NCI-H2081 (cell line): ENCODE results near the gene KRTAP29-1.

ENCODE experiments used
- DNase-seq, 2 experiments: peaks; one replicate each; lab custom pipeline; 2025; lab: John Stamatoyannopoulos, UW

KRTAP29-1 gene

DNA sequence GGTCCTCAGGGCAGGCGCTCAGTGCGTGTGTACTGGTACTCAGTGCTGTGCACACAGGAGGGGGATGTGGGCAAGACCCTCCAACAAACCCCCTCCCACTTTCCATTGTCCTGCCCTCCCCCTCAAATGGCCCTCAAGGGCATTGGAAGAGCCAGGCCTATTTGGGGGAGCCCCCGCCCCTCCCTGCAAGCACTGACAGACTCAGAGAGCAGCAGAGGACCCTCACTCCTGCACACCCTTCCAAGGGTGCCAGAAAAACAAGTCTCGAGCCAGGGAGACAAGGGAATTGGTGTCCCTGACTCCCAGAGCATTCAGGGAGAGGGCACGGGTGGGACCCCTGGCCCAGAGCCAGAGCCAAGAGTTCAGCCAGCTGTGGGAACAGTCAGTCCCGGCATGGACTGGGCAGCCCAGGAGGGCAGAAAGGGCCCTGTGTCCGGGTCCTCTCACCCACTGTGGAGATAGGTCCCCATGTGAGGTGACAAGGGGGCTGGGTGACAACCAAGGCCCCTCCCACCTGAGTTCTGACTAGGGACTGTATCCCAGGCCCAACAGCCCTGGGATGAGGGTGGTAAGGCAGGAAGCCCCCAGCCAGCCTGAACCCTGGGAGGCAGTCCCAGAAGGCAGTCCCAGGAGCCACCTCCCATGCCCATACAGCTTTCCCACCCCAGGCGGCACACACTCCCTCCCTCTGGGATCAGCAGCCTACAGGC lies 24.9 kb upstream of the KRTAP29-1 start:
- DNase-seq, result no peak

DNA sequence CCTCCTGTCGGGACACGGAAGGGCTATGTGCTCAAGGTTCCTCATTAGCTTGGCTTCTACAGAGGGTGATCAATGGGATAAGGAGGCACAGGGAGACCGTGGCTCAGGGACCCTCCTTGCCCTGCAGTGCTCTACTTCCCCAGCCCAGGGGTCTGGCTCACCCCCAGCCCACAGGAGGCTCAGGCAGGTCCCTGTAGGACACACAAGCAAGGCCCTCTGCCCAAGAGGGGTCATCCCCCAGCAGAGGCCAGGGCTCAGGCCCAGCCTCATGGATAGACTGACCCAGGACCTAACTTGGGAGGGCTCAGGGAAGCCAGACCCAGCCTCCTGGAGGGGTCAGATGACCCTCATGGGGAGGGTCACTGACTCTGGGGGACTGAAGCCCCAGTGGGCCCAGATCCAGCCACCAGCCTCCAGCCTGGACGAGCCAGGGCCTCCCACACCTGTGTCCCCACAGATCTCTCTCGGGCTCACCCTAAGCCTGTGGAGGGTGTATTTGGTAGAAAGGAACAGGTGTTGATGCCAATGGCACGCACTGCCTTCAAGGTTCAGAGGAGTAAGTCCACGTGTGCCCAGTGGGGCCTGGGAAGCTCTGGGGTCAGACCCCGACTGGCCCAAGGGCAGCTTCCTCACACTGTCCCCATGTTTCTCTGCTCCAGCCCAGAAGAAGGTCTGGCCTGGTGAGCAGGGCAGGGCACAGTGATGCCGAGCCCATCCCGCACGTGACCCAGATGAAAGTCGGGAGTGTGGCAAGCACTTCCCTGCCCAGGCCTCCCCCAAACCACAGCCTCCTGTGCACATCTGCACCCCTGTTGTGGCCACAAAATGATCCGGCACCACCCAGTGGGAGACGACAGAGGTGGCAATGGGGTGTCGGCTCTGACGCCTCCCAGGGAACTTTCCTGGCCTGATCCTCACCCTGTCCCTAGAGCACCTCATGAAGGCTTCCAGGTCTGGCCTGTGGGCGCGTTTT lies 23.8 kb upstream of the KRTAP29-1 start:
- no peak for DNase-seq

DNA sequence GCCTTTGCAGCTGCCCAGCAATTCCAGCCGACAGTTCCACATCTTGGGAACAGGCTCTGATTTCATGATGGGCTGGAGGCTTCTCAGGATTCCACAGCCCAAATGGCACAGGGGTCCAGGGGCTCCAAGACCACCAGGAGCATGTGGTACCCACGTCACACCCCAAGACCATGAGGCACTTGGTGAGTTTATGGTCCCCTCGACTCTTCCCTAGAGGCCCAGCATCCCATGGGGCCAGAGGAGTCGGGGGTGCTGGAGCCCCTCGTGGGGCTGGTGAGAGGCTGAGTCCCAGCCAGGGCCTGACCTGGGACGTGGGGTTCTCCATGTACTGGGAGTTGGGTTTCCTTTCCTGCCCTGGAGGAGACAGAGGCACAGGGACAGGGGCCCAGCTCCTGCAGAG lies 23.0 kb upstream of the KRTAP29-1 start:
- DNase-seq, result no peak

DNA sequence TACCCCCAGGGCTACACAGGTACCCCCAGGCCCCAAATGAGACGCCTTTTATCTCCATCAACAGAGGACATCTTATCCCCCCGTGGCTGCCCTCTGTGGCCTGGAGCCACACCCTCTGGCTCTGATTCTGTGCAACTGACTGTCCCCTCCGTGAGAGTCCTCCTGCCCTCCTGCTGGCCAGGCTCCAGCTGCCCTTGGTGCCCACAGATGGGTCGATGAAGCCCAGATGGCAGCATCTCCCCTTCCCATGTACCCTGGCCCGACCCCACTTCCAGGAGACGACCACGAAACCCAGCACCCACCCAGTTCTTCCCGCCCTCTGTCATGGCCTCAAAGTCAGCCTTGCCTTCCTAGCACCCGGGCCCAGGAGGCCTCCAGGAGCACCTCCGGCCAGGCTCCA lies 22.5 kb upstream of the KRTAP29-1 start:
- no peak for DNase-seq

DNA sequence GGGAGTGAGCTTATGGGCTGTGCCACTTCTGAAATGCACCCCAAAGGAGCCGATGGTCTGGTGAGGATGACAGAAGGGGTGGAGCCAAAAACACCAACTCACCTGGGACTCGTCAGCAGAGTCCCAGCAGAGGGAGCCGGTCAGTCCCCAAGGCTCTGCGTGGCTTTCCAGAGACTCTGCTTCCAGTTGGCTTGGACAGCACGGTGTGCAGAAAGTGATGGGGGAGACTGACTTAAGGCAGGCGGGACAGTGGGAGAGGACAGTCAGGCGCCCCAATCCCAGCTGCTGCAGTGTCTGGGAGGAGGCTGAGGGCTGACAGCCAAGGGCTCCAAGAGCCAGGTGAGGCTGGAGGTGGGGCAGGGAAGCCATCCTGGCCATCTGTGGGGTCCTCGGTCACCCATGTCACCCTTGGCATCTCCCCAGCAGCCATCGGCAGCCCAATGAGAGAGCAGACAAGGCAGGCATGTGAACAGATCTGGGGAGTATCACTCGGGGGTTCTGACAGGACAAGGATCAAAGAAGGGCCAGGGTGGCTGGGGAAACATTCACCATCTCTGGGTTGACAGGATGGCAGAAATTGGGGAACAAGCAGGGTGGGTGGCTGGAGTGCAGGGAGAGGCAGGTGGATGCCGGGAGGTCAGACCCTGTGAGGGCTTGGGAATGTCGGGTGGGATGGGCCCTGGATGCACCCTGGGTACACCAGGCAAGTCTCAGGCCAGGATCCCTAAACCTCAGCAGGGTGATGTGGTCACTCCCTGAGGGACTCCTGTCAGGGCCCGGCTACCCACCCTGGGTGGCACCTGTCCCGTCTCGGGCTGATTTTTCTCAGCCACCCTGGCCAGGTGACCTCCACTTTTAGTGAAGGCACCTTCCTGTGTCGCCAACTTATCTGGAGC lies 21.8 kb upstream of the KRTAP29-1 start:
- peak; percentile 13 to 59 for DNase-seq

DNA sequence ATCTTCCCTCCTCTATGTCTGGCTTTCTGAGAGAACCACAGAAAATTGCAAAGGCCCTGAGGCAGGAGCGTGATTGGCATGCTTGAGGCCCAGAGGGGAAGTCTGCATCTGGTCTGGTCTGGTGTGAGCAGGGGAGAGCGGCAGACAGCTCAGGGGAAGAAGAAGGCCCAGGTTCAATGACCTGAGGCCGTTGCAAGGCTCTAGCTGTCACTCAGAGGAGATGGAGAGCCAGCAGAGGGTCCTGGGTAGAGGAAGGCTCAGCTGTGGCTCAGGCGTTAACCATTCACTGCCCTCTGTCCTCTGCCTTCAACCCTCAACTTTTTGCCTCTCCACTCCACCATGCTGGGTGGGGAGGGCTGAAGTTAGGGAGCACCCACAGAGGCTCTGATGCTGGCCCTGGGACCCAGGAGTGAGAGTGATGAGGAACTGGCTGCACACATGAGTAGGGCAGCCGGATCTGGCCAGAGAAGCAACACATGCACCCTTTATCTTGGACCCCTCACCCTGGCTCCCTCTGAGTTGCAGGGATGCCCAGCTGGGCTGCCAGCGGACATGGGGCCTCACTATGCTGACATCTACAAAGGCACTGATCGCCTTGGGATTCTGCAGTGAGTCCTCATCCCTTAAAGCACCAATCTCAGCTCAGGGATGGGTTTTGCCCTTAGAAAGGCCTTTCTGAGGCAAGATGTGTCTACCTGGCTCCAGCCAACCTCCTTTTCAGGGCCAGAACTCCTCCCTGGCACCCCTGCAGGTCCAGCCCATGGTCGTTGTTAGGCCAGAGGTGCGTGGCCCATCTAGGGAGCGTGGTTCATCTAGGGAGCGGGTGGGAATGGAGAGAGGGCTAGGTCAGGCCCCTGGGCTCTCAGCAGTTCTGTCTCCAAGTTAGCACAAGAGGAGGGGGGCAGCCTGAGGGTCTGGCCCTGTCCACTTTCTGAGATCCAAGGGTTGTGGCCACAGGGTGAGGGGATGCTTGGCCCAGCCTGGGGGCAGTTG lies 20.5 kb upstream of the KRTAP29-1 start:
- no peak for DNase-seq

DNA sequence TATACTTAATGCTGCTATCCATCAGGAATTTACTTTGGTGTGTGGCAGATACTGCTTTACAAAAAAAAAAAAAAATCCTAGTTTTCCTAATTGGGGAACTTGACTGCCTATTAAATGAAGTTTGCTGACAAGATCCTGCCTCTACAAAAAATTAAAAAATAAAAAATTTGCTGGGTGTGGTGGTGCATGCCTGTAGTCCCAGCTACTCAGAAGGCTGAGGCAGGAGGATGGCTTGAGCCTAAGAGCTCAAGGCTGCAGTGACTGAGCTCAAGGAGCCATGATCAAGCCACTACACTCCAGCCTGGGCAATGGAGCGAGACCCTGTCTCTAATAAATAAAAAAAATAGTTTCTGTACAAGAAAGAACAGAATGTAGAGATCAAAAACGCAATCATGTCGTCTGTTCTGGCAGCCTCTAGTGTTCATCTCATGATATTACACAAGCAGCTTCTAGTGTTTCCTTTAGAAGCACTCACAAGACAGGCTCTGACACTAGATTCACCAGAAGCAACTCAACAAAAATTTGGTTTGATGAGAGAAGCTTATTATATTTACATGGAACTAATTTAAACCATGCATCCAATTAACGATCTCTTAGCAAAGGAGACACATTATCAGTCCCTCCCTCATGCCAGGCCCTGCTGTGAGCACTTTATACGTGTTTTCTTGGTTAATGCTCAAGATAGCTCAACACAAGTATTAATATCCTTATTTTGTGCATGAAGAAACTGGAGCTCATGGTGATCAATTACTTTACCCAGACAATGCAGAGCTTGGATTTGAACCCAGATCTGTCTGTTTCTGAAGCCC lies 19.6 kb upstream of the KRTAP29-1 start:
- DNase-seq, result peak; percentile 26 to 59

DNA sequence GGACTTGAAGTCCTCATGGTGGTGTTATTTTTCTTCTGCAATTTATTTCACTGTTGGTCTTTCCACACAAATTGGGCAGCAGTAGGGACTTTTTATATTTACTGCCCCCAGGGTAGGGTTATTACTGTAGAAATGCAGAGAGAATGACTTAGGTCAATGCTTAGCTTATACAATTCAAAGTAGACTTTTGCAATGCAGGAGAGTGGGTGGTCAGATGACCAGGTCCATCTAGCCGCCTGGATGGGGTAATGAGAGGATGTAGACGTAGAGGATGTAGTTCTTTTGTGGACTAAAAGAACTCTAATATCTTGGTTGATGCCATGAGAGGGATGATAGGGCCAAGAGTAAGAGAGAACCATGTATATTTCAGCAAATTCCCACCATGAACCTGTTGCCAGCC lies 15.6 kb upstream of the KRTAP29-1 start:
- no peak for DNase-seq

DNA sequence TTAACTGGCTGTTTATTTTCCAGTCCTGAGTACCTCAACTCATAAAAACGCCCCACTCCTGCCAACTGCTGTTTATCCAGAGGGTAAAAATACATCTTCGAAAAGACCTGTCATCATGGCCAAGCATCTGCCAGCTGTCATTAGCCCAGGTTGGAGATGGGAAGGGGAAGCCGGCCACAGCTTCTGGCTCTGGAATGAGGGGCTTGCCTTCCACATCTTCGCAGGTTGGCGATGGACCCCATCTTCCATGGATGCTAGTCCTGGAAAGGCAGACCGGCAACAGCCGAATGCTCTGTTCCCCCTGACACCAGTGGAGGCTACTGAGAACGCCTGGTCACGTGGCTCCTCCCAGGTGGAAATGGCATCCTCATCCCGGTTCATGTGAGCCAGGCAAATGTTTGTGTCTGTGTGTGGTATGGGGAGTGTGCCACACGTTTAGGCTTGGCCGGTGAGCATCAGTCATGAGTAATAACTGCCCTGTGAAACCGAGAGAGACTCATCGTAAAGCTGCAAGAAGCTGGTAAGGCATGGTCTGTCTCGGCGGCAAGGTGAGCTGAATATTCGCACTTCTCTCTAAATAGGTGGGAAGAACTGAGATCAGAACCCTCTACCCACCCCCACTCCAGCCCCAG lies 13.3 kb upstream of the KRTAP29-1 start:
- DNase-seq, result peak in 1 of 2 experiments; percentile 22

DNA sequence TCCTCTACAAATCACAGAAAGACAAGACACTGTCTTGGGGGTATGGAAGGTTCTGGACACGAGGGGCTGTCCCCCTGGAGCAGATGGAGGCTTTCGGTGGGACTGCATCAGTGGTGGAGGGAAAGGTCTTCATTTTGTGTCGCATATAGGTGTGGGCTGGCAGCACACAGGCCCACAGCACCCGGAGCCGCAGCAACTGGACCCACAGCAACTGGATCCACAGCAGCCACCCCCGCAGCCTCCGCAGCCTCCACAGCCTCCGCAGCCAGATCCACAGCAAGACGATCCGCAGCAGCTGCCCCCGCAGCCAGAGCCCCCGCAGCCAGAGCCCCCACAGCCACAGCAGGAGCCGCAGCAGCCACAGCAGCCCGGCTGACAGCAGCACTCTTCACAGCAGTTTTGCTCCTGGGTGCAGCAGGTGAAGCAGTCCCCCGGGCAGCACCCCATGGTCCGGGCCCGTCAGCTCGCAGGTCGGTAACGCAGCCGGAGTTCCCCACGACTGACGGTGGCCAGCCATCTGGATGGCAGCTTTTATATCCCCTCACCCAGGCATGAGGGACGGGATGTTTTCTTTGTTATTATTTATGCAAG lies 12.6 kb upstream of the KRTAP29-1 start, which contains the start of gene KRTAP17-1:
Gene KRTAP17-1 (minus strand): TSS at position 507 of the 591 bp plus-strand sequence. CDS start 60 bp downstream, at position 447.
- DNase-seq, result no peak

DNA sequence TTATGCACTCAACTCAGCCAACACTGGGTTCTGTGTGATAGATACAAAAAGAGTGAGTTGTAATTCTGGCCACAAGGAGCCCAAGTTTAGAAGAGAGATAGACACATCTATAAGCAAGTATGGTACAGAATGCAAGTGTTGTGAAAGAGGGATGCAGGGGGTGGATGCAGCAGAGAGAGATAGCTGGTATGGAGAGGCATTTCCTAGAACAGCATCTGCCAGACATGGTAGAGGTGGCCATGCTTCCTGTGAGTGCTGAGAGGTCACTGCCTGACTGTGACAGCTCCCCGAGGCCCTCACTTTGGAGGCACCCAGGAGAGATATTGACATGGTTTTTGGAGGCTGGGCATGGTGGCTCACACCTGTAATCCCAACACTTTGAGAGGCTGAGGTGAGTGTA lies 8.5 kb upstream of the KRTAP29-1 start:
- DNase-seq, result no peak

DNA sequence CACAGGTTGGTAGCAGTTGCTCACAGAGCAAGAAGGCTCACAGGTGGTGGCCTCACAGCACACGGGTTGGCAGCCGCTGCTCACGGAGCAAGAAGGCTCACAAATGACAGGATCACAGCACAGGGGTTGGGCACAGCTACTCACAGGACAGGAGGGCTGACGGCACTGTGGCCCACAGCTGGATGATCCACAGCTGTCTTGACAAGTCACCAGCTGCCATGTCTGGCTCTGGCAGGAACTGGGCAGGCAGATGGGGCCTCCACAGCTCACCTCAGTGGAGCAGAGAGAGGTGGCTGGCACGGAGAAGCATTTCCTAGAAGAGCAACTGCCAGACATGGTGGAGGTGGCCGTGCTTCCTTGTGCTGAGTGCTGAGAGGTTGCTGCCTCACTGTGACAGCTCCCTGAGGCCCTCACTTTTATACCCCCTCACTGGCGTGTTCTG lies 6.3 kb upstream of the KRTAP29-1 start, which contains the start of gene KRTAP16-1:
Gene KRTAP16-1 (minus strand): TSS at position 392 of the 442 bp plus-strand sequence. CDS start 56 bp downstream, at position 336.
- peak in 1 of 2 experiments; percentile 64 for DNase-seq

DNA sequence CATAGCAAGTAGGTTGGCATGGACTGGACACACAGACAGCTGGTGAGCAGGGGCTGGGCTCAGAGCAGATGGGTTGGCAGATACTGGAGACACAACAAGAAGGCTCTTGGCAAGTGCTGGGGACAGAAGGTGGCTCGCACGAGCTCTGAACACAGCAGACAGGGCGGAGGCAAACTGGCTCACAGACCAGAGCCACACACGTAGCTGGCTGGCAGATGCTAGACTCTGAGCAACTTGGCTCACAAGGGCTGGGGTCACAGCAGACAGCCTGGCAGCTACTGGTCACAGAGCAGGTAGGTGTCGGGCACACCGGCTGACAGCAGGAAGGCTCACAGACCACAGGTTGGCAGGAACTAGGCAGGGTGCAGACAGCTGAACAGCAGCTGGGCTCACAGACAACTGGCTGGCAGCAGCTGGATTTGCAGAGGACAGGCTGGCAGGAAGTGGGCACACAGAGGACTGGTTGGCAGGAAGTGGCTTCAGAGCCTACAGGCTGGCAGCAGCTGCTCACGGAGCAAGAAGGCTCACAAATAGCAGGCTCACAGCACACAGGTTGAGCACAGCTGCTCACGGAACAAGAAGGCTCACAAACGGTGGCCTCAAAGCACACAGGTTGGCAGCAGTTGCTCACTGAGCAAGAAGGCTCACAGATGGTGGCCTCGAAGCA lies 5.7 kb upstream of the KRTAP29-1 start:
- DNase-seq, result peak; percentile 64 to 89

DNA sequence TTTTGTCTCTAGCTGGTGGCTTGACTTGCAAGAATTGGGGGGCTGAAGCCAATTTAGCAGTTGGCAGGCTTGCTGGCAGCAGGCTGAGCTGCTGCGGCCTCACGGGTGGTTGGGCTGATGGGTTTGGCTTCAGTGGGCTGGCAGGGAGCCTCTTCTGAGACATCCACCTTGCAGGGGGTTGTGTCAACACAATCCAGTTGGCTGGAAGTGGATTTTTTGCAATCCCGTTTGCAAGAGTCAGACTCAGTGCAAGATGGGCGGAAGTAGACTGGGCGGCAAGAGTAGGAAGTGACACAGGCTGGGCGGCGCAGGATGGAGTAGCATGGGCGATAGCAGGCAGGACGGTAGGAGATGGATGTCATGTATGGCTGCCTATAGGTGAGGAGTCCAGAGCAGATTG lies 5.0 kb upstream of the KRTAP29-1 start:
- peak in 1 of 2 experiments; percentile 24 for DNase-seq

DNA sequence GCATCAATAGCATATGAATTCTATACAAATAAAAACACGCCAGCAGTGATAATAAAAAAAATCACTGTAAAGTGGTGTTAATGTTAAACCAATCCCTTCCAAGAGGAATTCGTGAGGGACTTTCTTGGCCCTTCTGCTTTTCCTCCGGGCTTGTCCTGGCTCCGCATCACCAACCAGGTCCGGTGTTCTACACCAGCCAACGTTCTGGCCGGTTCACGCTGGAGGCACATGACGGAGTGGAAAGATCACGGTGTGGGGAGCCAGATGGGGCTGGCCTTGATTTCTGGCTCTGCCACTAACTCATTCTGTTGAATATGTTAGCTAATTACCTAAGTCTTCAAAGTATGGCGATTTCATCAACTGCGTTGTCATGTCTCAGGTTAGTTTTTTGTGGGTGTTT lies 1.4 kb upstream of the KRTAP29-1 start:
- no peak for DNase-seq

DNA sequence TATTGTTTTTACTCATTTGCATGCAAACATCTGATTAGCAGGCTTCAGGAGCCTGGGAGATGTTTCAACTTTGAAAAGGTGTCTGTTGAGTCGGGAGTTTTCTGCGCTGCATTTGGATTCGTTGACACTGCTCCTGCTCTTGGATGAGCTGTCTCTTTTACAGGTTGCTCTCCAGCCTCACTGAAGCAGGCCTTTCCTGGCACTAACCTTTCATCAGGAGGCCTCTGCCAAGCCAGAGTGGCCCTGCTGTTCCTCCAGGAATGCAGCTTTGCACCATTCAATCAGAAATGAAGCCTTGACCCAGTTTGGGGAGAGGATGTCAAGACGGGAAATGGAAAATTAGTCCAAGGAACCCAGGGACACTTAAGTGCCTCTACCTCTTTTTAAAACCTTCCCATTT lies 330 bp upstream of the KRTAP29-1 start:
- no peak for DNase-seq

DNA sequence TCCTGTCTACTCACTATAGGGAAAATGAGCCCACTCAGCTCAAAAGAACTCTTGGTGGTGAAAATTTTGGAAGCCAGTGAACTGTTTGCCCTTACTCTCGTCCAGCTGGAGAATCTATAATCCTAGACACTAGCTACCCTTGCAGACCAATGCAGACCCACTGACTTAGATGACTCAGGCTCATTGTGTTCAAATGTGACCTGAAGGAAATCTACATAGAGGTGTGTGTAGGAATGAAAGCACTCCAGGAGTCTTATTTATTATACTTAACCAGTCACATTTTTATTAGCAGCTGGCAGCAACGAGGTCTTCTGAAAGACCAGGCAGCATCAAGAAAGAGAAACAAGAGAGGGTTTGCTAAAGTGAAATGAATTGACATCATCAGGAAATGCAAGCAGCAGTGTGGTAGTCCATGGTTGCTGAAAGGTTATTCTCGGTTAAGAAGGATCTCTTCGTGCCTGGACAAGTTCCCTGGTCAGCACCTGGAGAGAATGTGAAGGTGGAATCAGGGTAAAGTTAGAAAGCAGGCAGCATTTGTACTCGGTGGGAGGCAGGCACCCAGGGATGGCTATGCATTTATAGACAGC lies 1.4 kb downstream of the KRTAP29-1 start:
- no peak for DNase-seq
